ENCODE results near the gene MAP2. TPM values are rescaled to one million over a fixed set of nuclear protein-coding genes. Genes with fewer than 3 reads are reported as not detected.

MAP2 gene
- total RNA-seq, 1 experiment from 2014 or later, result 0.43 TPM

DNA sequence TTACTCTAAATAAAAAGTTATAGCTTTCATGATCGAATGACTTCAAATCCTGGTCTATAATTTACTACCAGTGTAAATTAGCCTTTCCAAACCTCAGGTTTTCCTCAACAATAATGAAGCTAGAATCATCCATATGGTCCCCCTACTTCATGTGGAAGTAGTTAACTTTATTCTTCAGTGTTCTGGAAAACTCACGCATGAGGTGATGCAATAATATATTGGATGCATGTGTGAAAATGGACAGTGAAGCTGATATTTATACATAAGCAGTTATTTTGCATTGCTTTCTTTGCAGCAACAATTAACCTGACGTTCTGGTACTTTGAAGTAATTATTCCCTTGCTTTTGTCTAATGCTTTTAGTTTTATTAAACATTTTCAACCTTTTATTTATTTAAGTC lies 329.2 kb downstream of the MAP2 start:
- no peaks in the 10 kb centered on the region for H3K9me3 ChIP-seq
- H3K36me3 ChIP-seq, result no peaks in the 10 kb centered on the region
- H3K4me3 ChIP-seq, result no peak overlapping the region
- no peak for DNase-seq
- no peaks in the 10 kb centered on the region for H3K27me3 ChIP-seq

DNA sequence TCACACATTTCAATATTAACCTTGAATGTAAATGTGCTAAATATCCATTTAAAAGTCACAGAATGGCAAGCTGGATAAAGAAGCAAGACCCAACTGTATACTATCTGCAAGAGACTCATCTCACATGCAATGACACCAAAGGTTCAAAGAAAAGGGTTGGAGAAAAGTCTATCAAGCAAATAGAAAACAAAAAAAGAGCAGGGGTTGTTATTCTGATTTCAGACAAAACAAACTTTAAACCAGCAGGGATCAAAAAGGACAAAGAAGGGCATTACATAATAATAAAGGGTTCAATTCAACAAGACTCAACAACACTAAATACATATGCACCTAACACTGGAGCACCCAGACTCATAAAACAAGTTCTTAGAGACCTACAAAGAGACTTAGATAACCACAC lies 333.3 kb downstream of the MAP2 start:
- H3K27me3 ChIP-seq, result no peaks in the 10 kb centered on the region
- no peak for DNase-seq
- H3K4me3 ChIP-seq, result no peak overlapping the region
- H3K9me3 ChIP-seq, result no peaks in the 10 kb centered on the region
- no peaks in the 10 kb centered on the region for H3K36me3 ChIP-seq

DNA sequence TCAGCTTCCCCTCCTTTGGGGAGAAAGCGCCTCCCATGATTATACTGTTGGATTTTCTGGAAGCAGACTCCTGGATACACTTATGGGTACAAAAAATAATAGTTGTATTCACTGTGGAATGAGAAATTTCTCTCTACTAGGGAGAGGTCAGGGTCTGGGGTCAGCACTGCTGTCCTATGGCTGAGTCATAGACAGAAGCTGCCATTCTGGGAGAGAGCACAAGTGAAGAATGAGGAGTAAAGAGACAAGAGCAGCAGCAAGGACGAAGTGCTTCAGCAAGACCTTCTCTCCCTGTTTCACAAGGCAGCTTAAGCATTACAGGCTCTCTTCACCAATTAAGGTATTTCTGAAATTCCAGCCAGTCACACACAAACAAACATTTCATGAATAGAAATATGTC lies 337.7 kb downstream of the MAP2 start:
- Histone ChIP-seq H3K36me3 (no peaks in the 10 kb centered on the region), H3K4me3 (no peak overlapping the region), H3K27me3 (no peaks in the 10 kb centered on the region), H3K9me3 (no peaks in the 10 kb centered on the region)
- no peak for DNase-seq

DNA sequence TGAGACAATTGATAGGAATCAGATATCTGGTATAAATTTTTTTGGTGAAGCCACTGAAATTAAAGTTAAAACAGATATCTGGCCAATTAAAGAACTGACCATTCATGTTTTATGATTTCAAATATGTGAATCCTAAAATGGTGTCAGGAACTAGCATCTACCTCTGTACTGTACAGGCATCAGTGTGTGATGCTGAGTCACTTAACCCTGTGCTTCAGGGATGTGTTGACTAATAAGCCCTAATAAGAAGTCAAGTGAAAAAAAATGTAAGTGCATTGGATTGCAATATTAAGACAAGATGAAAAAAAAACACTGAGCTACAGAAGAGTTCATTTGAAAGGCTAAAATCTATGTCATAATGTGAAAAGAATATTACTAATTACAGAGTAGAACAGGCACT lies 338.7 kb downstream of the MAP2 start:
- H3K9me3 ChIP-seq, result no peaks in the 10 kb centered on the region
- no peak overlapping the region for H3K4me3 ChIP-seq
- H3K27me3 ChIP-seq, result no peaks in the 10 kb centered on the region
- no peak for DNase-seq
- H3K36me3 ChIP-seq, result no peaks in the 10 kb centered on the region

DNA sequence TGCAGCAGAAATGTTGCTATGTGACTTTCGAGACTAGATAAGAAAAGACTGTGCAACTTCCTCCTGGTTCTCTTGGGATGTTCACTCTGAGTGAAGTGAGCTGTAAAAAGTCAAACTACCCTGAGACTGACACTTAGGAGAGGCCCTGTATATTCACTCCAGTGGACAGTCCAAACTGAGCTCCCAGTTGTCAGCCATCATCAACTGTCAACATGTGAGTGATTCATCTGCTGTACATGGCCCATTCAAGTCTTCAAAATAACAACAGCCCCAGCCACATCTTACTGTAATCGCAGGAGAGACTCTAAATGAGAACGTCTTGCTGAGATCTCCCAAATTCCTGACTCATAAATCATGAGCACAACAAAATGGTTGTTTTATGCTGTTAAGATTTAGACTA lies 339.3 kb downstream of the MAP2 start:
- no peaks in the 10 kb centered on the region for H3K9me3 ChIP-seq
- H3K4me3 ChIP-seq, result no peak overlapping the region
- DNase-seq, result no peak
- H3K27me3 ChIP-seq, result no peaks in the 10 kb centered on the region
- H3K36me3 ChIP-seq, result no peaks in the 10 kb centered on the region

DNA sequence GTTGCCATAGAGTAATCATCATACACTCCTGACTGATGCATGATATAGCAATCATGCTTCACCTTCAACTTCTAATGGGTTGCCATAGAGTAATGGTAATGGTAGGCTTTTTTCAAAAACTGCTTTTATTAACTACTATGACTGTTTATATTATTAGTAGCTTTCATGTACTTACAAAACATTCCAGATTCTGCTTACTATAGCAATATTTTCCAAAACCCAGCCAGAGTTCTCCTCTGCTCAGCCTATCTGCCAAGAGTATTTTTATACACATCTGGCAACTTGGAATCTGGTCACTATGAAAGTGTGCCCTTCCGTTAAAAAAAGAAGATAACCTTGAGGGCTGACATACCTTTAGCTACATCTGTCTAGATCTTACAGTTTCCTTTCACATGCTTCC lies 342.8 kb downstream of the MAP2 start:
- no peak for DNase-seq
- no peaks in the 10 kb centered on the region for H3K36me3 ChIP-seq
- H3K27me3 ChIP-seq, result no peaks in the 10 kb centered on the region
- no peaks in the 10 kb centered on the region for H3K9me3 ChIP-seq
- no peak overlapping the region for H3K4me3 ChIP-seq

DNA sequence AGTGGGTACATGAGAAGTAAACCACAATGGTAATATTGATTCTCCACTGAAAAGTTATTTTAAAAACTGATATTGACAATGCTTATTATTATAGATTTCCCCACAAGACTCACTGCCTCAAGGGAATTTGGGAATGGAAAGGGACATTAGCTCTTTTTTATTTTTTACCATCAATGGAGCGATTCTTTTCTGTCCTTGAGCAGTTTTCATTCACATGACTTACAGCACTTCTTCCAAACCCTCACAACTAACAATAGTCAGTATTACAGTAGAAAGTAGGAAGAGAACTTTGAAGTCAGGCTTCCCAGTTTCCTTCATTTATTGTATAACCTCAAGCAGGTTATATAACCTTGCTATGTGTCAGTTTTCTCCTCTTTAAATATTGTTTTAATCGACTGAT lies 343.5 kb downstream of the MAP2 start:
- DNase-seq, result no peak
- H3K9me3 ChIP-seq, result no peaks in the 10 kb centered on the region
- no peaks in the 10 kb centered on the region for H3K27me3 ChIP-seq
- no peaks in the 10 kb centered on the region for H3K36me3 ChIP-seq
- no peak overlapping the region for H3K4me3 ChIP-seq

DNA sequence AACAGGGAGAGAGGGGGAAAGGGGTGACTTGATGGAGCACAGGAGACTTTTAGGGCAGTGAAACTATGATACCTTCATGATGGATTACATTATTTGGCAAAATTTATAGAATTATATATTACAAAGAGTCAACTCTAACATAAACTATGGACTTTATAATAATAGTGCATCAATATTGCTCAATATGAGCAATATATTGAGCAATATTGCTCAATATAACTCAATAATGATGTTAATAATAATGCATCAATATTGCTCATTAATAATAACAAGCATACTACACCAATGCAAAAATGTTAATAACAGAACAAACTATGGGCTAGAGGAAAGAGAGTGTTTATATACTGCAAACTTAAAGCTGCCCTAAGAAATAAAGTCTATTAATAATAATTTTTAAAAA lies 344.7 kb downstream of the MAP2 start:
- H3K9me3 ChIP-seq, result no peaks in the 10 kb centered on the region
- peaks cover 9% of the 10 kb centered on the region for H3K27me3 ChIP-seq
- H3K4me3 ChIP-seq, result no peak overlapping the region
- H3K36me3 ChIP-seq, result no peaks in the 10 kb centered on the region
- DNase-seq, result no peak

DNA sequence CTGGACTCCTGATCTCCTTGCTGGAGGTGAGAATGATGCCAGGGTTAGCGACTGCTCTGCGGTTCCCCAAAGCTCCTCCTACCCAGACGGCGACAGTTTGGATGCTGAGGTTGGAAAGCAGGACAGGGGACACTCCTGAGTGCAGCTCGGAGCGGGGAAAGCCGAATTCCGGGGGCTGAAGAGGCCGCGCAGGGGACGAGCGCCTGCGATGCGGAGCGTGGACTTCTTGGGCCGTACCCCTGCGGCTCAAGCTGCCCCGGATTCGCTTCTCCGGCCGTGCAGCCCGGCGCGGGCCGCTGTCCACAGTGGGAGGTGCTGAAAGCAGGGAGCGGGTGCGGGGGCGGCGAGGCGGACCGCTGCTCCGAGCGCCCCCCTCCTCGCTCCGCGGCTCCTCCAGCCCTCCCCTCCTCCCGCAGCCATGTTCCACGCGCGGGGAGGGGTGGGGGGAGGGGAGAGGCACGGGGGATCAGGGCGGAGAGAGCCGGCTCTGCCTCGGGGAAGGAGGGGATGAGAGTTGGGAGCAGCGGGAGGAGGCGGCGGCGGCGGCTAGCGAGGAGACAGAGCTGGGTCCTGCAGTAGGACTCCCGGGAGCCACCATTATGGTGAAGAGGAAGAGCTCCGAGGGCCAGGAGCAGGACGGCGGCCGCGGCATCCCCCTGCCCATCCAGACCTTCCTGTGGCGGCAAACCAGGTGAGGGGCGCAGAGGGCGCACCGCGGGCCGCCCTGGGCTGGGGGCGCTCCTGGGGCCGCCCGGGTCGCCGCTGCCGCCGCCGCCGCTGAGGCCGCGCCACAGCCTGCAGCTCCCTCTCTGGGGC lies 347.8 kb downstream of the MAP2 start, which contains the start of gene UNC80:
Gene UNC80 (plus strand): TSS at position 359 of the 816 bp plus-strand sequence. CDS start 241 bp downstream, at position 600.
- Histone ChIP-seq H3K27me3 (peaks cover 9% of the 10 kb centered on the region), H3K4me3 (peak within 1 kb of the TSS; percentile 18; the same call in 1 of the 2 replicates), H3K36me3 (no peaks in the 10 kb centered on the region), H3K9me3 (no peaks in the 10 kb centered on the region)
- peak; percentile 66 for DNase-seq

DNA sequence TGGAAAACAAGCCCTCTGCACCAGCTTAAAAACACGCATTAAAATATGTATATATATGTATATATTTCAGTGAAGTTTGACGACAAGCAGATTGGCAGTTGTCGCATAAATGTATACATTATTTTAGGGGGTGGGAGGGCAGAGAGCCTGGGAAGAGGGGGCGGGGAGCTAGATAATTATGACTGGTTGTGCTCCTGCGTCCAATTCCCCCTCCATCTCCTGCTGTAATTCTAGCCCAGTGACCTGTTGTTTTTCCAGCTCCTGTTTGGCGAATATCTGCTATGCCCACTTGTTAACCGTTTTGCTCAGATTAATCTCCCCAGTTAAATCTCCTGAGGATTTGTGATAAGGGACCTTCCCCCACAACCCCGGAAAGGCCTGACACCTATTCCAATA lies 348.4 kb downstream of the MAP2 start:
- H3K36me3 ChIP-seq, result no peaks in the 10 kb centered on the region
- H3K27me3 ChIP-seq, result peaks cover 9% of the 10 kb centered on the region
- no peak for DNase-seq
- no peak overlapping the region for H3K4me3 ChIP-seq
- H3K9me3 ChIP-seq, result no peaks in the 10 kb centered on the region

DNA sequence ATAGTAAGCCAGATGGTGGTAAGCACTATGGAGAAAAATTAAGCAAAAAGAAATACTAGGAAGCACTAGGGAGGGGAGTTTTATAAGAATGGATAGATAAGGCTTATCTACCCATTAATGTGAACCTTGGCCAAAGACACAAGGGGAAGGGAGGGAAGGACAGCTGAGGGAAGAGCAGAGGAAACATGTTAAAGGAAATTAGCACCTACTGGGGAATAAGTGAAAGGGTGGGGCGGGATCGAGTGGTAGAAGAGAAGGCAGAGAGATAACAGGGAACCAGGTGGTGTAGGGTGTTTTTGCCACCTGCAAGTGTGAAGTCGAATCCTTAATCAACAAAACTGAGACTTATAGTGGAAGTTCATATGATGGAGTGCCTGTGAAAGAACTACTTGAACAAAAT lies 349.5 kb downstream of the MAP2 start:
- Histone ChIP-seq H3K27me3 (peaks cover 9% of the 10 kb centered on the region), H3K4me3 (no peak overlapping the region), H3K36me3 (no peaks in the 10 kb centered on the region), H3K9me3 (no peaks in the 10 kb centered on the region)
- no peak for DNase-seq

Measured in MG63 (cell line).